BJ (cell line): Measurements from ENCODE around the gene CNOT10. TPM values are rescaled to one million over a fixed set of nuclear protein-coding genes. Genes with fewer than 3 reads are reported as not detected.
"Not testable (repeated sequence)": the region's sequence is repeated elsewhere in the genome, so short reads cannot be mapped to it uniquely, and the experiment has no call there.

Source experiments
- CTCF ChIA-PET: fragments of 350-600 bp; formaldehyde crosslinking; extraction: SDS; loops from one replicate; lab custom pipeline; 2021; ENCODE audit warnings: antibody characterized with exemption, inconsistent platforms; lab: Yijun Ruan, JAX
- POLR2A ChIA-PET: fragments of 300-600 bp; sonication (Branson Sonifier 250); formaldehyde crosslinking; extraction: SDS; loops from one replicate; lab custom pipeline; 2021; ENCODE audit warnings: antibody characterized with exemption; lab: Charles Lee
- DNase-seq: peaks from one replicate; pipeline ENCODE4 v3.0.0-alpha.2; 2011; ENCODE audit warnings: low read depth
- H3K27me3 ChIP-seq: 2 replicates; pipeline ENCODE4 v1.6.0; 2011; ENCODE audit warnings: low read length; ENCODE audit not compliant: control insufficient read depth, insufficient read depth
- H3K36me3 ChIP-seq: 2 replicates; pipeline ENCODE4 v1.5.1; 2011; ENCODE audit warnings: low read length; ENCODE audit not compliant: control insufficient read depth, insufficient read depth
- H3K4me3 ChIP-seq: 2 replicates; pipeline ENCODE4 v1.5.1; 2011; ENCODE audit warnings: low read depth, mild to moderate bottlenecking, control low read depth, low read length
- polyA plus RNA-seq: library from polyadenylated mRNA; depleted of rRNA; stranded (reverse); fragments of >200 nt; gene quantifications from 2 replicates; pipeline ENCODE4 v1.2.3, GENCODE V29; 2011
- TF ChIP-seq, protein P1 (sequence below): IDR thresholded peaks from 2 replicates; pipeline ENCODE4 v1.5.1; 2011; ENCODE audit warnings: low read depth, mild to moderate bottlenecking, control low read depth, inconsistent platforms, low read length, moderate library complexity; ENCODE audit not compliant: insufficient read depth

The CNOT10 gene
- polyA plus RNA-seq, 1 experiment: 20.0 TPM

DNA sequence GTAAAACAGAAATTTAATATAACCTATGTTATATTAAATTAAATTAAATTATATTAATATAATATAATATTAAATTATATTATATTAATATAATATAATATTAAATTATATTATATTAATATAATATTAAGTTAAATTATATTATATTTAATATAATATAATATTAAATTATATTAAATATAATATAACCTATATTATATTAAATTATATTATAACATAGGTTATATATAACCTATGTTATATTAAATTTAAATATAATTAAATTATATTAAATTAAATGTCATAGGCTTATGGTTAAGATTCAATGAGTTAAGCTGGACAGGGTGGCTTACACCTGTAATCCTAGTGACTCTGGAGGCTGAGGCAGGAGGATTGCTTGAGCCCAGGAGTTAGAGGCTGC is 40.6 kb upstream of the CNOT10 start:
- no peak overlapping the region for H3K4me3 ChIP-seq
- no peaks in the 10 kb centered on the region for H3K27me3 ChIP-seq
- H3K36me3 ChIP-seq: no peaks in the 10 kb centered on the region
- TF ChIP-seq, protein P1, sequence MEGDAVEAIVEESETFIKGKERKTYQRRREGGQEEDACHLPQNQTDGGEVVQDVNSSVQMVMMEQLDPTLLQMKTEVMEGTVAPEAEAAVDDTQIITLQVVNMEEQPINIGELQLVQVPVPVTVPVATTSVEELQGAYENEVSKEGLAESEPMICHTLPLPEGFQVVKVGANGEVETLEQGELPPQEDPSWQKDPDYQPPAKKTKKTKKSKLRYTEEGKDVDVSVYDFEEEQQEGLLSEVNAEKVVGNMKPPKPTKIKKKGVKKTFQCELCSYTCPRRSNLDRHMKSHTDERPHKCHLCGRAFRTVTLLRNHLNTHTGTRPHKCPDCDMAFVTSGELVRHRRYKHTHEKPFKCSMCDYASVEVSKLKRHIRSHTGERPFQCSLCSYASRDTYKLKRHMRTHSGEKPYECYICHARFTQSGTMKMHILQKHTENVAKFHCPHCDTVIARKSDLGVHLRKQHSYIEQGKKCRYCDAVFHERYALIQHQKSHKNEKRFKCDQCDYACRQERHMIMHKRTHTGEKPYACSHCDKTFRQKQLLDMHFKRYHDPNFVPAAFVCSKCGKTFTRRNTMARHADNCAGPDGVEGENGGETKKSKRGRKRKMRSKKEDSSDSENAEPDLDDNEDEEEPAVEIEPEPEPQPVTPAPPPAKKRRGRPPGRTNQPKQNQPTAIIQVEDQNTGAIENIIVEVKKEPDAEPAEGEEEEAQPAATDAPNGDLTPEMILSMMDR: no peak
- DNase-seq: no peak
- ChIA-PET POLR2A (no interaction called here), CTCF (interaction anchor here (1.0 kb wide), 1 partner anchor 15 kb away, joined by 3 read pairs; no protein-coding TSS in a partner anchor)

DNA sequence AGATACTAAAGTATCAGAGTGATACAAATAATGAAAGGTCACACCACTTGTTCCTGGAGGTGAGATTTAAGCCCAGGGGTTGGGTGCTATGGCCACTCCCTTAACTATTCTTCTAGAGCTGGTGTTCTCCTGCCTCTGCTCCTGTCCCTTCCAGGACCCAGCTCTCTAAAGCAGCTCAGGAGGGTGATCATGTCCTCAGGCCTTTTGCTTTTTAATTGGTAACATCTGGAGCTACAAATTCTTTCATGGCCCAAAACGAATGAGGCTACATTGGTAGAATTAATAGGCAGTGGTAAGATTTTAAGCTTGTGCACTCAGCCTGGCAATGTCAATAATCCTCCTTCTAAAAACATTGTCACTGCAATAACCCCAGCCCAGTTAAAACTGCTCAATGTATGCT is 38.2 kb upstream of the CNOT10 start:
- ChIA-PET POLR2A (no interaction called here), CTCF (interaction anchor here (0.8 kb wide), 1 partner anchor 10 kb away, joined by 4 read pairs; no protein-coding TSS in a partner anchor)
- H3K36me3 ChIP-seq: no peaks in the 10 kb centered on the region
- TF ChIP-seq, protein P1: no peak
- H3K27me3 ChIP-seq: no peaks in the 10 kb centered on the region
- DNase-seq: peak; percentile 19
- H3K4me3 ChIP-seq: no peak overlapping the region

DNA sequence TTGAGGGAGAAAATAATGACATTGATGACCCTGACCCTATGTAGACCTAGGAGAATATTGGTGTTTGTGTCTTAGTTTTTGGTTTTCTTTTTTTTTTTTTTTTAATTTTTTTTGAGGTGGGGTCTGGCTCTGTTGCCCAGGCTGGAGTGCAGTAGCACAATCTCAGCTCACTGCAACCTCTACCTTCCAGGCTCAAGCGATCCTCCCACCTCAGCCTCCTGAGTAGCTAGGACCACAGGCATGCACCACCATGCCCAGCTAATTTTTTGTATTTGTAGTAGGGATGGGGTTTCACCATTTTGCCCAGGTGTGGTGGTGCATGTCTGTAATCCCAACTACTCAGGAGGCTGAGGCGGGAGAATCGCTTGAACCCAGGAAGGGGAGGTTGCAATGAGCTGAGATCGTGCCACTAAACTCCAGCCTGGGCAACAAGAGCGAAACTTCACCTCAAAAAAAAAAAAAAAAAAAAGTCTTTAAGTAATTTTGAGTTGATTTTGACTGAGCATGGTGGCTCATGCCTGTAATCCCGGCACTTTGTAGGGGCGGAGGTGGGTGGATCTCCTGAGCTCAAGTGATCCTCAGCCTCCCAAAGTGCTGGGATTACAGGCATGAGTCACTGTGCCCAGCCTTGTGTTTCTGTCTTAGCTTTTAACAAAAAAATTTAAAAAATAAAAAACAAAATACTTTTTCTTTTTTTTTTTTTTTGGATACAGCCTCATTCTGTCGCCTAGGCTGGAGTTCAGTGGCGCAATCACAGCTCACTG is 32.5 kb upstream of the CNOT10 start:
- H3K27me3 ChIP-seq, DNase-seq, POLR2A ChIA-PET, H3K4me3 ChIP-seq, H3K36me3 ChIP-seq: not testable (repeated sequence)
- CTCF ChIA-PET: interaction anchor here (0.7 to 1.1 kb wide), 2 partner anchors 62 to 143 kb away, joined by 3 read pairs; no protein-coding TSS in a partner anchor

DNA sequence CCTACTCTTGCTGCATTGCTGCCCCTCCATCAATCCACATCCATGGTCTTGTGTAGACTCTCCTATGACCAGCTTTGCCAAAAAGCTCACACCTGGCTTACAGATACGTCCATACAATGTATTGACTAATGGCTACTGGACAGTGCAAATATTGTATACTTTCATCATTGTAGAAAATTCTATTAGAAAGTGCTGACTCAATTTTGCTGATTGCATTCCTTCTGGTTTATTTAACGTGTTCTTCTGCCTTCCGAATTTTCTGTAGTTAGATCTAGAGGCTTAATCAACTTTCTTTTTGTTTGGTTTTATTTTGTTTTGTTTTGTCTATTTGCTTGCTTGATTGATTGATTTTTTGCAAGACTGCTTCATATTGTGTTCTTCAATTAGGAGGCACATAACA is 29.8 kb upstream of the CNOT10 start:
- ChIA-PET POLR2A (no interaction called here), CTCF (no interaction called here)
- DNase-seq: no peak
- Histone ChIP-seq H3K27me3 (no peaks in the 10 kb centered on the region), H3K4me3 (no peak overlapping the region), H3K36me3 (no peaks in the 10 kb centered on the region)
- TF ChIP-seq, protein P1: no peak

DNA sequence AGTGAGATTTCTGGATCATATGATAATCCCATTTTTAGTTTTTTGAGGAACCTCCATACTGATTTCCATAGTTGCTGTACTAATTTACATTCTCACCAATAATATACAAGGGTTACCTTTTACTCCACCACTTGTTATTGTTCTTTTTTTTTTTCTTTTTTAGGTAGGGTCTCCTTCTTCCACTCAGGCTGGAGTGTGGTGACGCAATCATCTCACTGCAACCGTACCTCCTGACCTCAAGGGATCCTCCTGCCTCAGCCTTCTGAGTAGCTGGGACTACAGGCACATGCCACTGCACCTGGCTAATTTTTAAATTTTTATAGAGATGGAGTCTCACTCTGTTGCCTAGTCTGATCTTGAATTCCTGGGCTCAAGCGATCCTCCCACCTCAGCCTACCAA is 24.4 kb upstream of the CNOT10 start:
- Histone ChIP-seq H3K4me3 (no peak overlapping the region), H3K27me3 (no peaks in the 10 kb centered on the region), H3K36me3 (no peaks in the 10 kb centered on the region)
- TF ChIP-seq, protein P1: no peak
- CTCF ChIA-PET: no interaction called here
- DNase-seq: no peak
- POLR2A ChIA-PET: no interaction called here
